ENCODE measurements around the gene ADARB1.

Gene ADARB1

DNA sequence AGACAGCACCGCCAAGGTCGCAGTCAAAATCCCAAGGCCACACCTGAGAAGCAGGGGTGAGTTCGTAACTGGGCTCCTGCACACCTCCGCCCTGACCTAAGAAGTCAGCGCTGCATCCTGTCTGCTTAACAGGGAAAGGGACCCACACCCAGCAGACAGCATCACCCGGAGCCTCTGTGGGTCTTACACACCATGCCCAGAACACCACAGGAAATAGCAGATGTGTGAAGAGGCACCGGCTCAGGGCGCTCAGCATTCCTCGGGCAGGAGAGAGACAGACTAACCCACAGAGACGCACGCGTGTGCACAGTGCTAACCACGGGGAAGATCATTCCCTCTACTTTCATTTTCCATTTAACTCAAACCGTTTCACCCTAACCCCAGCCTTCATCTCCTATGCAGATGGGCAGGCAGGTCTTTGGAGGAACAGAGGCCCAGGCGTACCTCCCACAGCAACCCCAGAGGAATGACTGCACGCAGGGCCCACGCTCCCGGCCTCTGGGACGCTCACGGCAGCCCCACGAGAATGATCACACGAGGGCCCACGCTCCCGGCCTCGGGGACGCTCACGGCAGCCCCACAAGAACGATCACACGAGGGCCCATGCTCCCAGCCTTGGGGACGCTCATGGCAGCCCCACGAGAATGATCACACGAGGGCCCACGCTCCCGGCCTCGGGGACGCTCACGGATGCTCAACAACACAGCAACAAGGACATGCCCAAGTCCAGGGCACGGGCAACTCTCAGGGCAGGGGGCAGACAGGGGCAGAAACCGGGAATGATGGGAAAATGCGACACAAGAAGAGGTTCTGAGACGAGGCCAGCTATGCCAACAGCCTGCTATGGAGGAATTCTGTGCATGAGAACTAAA, 192.4 kb downstream of the ADARB1 start:
- no peak overlapping the region for H3K9ac ChIP-seq (ENCODE audit: low read depth in 1 of 2, low read length in 2 of 2)
- H3K4me1 ChIP-seq (ENCODE audit: control insufficient read depth in 2 of 2, insufficient read depth in 2 of 2, low read length in 2 of 2): no peaks in the 10 kb centered on the region
- H3K4me3 ChIP-seq (ENCODE audit: low read length in 2 of 2): no peak overlapping the region
- H3K27ac ChIP-seq (ENCODE audit: low read depth in 2 of 2, low read length in 2 of 2): peak overlapping the region in 1 of 2 donors; percentile 16
- H3K9me3 ChIP-seq (ENCODE audit: control insufficient read depth in 2 of 2, low read length in 2 of 2): no peaks in the 10 kb centered on the region
- H3K27me3 ChIP-seq (ENCODE audit: control insufficient read depth in 2 of 2, insufficient read depth in 2 of 2, low read length in 2 of 2): no peaks in the 10 kb centered on the region
- H3K36me3 ChIP-seq (ENCODE audit: control insufficient read depth in 2 of 2, insufficient read depth in 2 of 2, low read length in 2 of 2): peaks cover 47 to 55% of the 10 kb centered on the region in 2 donors

DNA sequence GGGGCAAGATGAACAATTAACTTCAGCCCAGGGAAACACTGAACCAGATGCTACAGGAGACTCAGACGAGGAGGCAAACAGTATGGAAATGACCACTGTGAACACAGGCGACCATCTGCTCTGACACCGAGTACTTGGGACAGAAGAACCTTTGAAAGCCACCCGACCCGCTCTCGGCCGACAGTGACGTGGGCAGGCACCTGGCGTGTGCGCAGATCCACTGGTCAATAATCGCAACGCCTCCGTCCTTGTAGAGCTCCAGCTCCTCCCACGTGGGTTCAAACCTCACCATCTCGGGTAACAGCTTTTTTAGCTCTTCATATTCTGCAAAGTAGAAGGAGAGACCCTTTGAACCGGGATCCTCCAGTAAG, 193.0 kb downstream of the ADARB1 start:
- Histone ChIP-seq H3K4me3 (ENCODE audit: low read length in 2 of 2) (no peak overlapping the region), H3K36me3 (ENCODE audit: control insufficient read depth in 2 of 2, insufficient read depth in 2 of 2, low read length in 2 of 2) (peaks cover 44 to 58% of the 10 kb centered on the region in 2 donors), H3K27ac (ENCODE audit: low read depth in 2 of 2, low read length in 2 of 2) (no peak overlapping the region), H3K27me3 (ENCODE audit: control insufficient read depth in 2 of 2, insufficient read depth in 2 of 2, low read length in 2 of 2) (no peaks in the 10 kb centered on the region), H3K9ac (ENCODE audit: low read depth in 1 of 2, low read length in 2 of 2) (no peak overlapping the region), H3K4me1 (ENCODE audit: control insufficient read depth in 2 of 2, insufficient read depth in 2 of 2, low read length in 2 of 2) (no peaks in the 10 kb centered on the region), H3K9me3 (ENCODE audit: control insufficient read depth in 2 of 2, low read length in 2 of 2) (no peaks in the 10 kb centered on the region)

DNA sequence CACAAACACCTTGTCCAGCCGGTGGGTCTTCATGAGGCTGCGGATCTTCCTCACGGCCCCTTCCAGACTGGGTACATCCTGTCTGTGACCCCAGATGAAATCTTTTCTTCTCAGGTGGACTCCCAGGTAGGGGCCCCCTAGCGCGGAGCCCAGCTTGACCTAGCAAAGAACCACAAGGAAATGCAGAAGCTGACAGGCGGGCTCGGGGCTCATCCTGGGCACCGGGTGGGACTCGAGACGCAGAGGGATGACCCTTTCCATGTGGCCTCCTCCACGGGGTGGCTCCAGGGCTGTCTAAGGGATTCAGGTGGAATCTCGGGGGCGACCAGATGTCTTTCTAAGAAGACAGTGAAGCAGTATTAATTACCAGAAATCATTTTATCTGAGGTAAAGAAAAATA, 195.5 kb downstream of the ADARB1 start:
- peaks cover 37 to 51% of the 10 kb centered on the region in 2 donors for H3K36me3 ChIP-seq (ENCODE audit: control insufficient read depth in 2 of 2, insufficient read depth in 2 of 2, low read length in 2 of 2)
- H3K4me1 ChIP-seq (ENCODE audit: control insufficient read depth in 2 of 2, insufficient read depth in 2 of 2, low read length in 2 of 2): no peaks in the 10 kb centered on the region
- no peaks in the 10 kb centered on the region for H3K27me3 ChIP-seq (ENCODE audit: control insufficient read depth in 2 of 2, insufficient read depth in 2 of 2, low read length in 2 of 2)
- H3K9me3 ChIP-seq (ENCODE audit: control insufficient read depth in 2 of 2, low read length in 2 of 2): no peaks in the 10 kb centered on the region
- H3K9ac ChIP-seq (ENCODE audit: low read depth in 1 of 2, low read length in 2 of 2): no peak overlapping the region
- no peak overlapping the region for H3K4me3 ChIP-seq (ENCODE audit: low read length in 2 of 2)
- H3K27ac ChIP-seq (ENCODE audit: low read depth in 2 of 2, low read length in 2 of 2): no peak overlapping the region

DNA sequence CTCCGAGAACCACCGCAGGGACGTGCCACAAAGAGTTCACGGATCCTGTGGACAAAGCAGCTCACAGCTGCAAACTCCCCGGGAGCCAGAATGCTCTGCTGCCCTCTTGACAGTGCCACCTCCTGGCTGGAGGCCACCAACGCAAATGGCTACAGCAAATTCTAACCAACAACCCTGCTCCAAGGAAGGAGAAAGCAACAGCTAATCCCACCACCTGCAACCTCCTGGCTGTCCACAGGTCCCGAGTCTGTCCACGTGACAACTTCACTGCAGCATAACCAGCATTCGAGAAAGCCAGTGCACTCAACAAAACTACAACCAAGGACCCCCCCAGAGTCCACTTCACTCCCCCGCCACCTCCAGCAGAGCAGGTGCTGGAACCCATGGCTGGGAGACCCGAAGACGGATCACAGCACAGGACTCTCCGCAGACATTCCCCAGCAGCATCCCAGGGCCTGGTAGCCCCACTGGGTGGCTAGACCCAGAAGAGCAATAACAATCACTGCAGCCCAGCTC, 196.0 kb downstream of the ADARB1 start:
- no peaks in the 10 kb centered on the region for H3K27me3 ChIP-seq (ENCODE audit: control insufficient read depth in 2 of 2, insufficient read depth in 2 of 2, low read length in 2 of 2)
- no peak overlapping the region for H3K27ac ChIP-seq (ENCODE audit: low read depth in 2 of 2, low read length in 2 of 2)
- H3K4me1 ChIP-seq (ENCODE audit: control insufficient read depth in 2 of 2, insufficient read depth in 2 of 2, low read length in 2 of 2): no peaks in the 10 kb centered on the region
- H3K4me3 ChIP-seq (ENCODE audit: low read length in 2 of 2): no peak overlapping the region
- H3K36me3 ChIP-seq (ENCODE audit: control insufficient read depth in 2 of 2, insufficient read depth in 2 of 2, low read length in 2 of 2): peaks cover 34 to 51% of the 10 kb centered on the region in 2 donors
- H3K9me3 ChIP-seq (ENCODE audit: control insufficient read depth in 2 of 2, low read length in 2 of 2): no peaks in the 10 kb centered on the region
- no peak overlapping the region for H3K9ac ChIP-seq (ENCODE audit: low read depth in 1 of 2, low read length in 2 of 2)
